HG03439 (cell line): ENCODE results near the gene ABLIM2.

Source experiments
- ATAC-seq: cut with Tn5 transposase; IDR thresholded peaks from one replicate; pipeline ENCODE4 v1.9.1; 2021; ENCODE audit warnings: mild to moderate bottlenecking, moderate library complexity; ENCODE audit not compliant: unreplicated experiment

Gene ABLIM2

DNA sequence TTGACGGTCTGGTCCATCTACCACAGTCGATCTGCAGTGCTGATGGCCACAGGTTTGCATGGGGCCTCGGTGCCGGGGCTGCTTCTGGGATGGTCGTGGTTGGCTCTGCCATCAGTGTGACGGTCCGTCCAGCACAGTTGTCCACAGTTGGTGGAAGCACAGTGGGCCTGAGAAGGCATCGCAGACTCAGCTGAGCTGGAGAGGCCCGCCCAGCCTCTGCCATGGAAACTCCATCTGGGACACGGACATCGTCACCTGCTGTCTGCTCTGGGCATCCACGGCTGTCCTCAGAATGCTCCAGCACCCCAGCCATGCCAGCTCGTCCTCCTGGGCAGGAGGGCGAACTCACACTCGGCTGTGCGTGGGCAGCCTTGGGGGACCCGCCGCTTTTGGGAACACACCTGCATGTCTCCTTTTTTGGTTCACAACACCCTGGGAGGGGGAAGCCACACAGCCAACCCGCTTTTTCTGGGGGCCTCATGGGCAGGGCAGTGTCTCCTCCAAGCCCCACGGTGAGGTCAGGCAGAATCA, 33.0 kb downstream of the ABLIM2 start:
- no peak for ATAC-seq

DNA sequence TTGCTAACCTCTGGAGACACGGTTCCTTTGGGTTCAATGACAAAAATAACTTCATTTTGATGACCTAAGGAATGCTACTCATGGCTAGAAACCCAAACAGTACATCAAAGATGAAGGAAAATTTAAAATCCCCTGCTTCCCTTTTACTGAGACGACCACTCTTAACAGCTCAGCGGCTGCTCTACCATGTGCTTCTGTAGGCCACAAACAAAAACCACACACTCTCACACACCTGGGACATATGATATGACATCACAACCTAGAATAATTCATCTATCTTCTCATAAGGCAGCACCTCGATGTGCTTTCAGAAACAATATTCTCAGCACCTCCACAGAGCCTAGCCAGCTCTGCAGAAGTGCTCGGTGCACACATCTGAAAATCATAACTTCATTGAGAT, 34.7 kb downstream of the ABLIM2 start:
- no peak for ATAC-seq

DNA sequence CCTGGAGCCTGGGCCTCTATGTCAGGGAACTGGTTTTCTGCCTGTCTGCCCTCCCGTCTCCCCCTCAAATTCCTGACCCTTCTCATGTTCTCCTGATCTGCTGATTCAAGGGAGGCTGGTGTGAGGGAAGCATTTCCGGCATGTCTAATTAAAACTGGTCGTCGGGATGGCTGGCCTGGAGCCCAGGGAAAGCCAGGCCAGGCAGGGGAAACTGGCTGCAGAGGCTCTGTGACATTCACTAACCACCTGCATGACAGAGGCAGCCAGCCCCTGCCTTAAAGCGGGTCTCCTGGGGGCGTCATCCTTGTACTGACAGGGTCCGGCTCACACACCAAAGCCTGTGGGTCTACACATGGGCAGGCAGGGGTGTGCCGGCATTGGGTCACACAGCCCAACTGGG, 35.2 kb downstream of the ABLIM2 start:
- ATAC-seq = no peak

DNA sequence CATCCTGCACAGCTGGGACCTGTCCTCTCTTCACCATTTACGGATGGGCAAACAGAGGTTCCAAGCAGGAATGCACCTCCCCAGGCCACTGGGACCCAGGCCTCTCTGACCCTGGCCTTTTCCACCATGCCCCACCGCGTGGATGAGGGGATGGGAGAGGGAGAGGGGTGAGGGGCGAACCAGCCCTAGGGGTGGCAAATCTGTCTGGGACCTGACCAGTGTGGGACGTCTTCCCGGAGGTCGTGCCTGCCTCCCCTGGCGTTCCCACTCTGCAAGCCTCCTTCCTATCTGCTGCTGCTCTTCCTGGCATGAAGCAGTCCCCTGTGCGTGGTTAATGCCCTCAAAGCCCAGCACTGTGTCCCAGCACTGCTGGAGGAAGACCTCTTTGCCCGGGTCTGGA, 35.9 kb downstream of the ABLIM2 start:
- no peak for ATAC-seq

DNA sequence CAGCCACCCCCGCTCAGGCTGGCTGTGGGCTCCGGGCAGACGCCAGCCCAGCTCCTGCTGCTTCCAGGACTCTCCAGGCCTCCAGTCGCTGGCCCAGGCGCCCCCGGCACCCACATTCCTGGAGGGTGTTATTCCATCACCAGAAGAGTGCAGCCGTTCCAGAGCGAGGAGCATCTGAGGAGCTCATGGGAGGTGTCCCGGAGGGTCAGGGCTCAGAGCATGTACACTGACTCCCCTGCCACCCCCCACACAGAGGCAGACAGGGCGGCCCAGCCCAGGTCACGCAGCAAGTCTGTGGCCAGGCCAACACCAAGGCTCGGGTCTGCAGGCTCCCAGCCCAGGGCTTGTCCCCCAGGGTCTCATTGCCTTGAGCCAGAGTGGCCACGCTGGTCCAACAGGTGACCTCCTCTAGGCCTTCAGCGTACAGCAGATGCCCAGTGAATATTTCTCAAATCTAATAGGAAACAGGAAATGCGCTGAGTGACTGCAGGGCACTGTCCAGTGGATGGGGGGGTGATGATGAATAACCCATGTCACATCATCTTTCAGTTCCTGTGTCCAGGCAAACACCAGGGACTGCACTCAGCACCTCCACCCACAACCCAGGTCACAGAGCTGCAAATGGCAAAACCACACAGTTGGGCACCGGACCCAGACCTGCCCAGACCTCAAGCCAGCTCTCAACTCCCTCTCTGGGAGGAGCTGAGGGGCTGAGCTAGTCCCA, 37.2 kb downstream of the ABLIM2 start:
- ATAC-seq = no peak

DNA sequence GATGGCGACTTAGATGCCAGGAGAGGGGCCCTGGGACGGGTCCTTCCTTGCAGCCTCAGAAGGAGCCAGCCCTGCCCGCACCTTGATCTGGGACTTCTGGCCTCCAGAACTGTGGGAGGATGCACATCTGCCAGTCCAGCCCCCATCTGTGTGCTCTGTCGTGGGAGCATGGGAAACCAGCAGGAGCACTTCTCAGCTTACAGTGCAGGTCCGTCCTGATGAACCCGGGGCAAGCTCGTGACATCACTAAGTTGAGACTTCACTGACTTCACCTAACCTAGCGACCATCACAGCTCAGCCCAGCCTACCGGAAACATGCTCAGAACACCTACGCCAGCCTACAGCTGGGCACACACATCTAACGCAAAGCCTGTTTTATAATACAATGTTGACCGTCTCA, 38.1 kb downstream of the ABLIM2 start:
- ATAC-seq = no peak

DNA sequence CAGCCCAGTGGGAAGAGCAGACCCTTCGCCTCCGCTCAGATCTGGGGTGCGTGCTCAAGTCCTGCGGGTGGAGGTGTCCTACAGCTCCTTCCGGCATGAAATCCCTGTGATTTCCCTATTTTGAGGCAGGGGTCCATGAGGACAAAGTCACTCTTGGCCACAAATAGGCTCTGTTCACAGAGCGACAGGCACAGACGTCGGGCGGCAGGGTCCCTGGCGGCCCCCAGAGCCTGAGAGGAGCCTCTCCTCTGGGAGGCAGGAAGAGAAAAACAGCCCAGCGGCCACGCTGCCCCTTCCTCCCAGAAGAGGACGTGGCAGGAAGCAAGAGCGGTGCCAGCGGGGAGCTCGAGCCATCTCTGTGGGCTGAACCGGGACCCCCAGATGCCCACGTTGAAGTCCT, 38.7 kb downstream of the ABLIM2 start:
- no peak for ATAC-seq

DNA sequence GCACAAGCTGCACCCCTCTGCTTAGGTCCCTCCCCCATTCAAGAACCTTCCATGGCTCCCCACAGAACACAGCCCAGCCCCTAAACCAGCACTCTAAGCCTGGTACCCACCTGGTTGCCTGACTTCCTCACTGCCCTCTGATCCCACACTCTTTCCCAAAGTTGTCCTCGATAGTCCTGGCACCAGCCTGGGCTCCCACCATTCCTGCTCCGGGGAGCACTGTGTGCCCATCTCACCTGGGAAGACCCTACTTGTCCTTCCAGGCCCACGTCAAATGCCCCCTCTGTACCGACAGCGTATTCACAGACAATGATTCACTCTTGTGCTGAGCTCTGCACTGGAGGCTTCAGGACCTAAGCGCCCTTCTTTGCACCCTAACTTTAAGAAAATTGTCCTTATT, 40.1 kb downstream of the ABLIM2 start:
- no peak for ATAC-seq

DNA sequence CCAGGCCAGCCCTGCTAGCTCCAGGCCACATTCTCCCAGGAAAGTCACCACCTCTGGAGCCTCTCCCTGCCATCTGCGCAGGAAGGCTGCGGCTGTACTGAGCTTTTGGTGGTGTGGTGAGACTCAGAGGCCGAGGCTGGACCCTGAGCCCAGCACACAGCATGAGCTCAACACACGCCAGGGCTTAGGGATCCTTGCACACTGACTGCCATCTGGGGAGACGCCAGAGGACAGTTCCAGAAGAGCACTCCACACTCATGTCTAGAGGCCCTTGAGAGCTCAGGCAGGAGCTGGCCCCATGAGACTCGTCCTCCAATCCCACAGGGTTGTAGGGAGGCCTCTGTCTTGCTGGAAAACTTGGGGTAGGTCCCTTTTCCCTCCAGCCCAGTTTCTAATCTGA, 40.6 kb downstream of the ABLIM2 start:
- ATAC-seq = no peak

DNA sequence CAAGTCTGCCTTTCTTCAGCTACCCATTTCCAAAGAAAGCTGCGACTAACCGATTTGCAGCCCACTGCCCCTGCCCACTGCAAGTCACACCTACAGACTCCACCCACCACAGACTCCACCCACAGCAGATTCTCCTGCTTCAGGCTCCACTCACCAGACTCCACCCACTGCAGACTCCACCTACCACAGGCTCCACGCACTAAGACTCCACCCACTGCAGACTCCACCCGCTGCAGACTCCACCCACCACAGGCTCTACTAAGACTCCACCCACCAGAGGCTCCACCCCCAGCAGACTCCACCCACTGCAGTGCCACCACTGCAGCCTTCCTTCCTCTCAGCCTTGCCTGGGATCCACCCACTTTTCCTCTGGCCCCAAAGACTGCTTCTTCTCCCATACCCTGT, 41.3 kb downstream of the ABLIM2 start:
- ATAC-seq = no peak

DNA sequence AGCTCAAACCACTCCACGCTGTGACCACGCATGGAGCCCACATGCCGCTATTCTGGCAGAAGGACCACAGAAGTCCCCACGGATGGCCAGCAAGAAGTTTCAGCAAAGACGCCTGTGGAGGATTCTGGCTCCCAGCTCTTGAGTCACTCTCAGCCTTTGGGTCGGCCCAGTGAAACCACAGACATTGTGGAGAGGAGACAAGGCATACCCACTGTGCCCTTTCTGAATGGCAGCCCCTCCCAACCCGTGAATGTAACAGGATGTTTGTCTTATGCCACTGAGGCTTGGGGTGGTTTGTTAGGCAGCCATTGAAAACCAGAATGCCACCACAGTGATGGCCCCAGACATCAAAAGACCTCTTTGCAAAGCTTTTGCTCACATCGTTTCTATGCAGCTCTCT, 42.7 kb downstream of the ABLIM2 start:
- ATAC-seq = no peak

DNA sequence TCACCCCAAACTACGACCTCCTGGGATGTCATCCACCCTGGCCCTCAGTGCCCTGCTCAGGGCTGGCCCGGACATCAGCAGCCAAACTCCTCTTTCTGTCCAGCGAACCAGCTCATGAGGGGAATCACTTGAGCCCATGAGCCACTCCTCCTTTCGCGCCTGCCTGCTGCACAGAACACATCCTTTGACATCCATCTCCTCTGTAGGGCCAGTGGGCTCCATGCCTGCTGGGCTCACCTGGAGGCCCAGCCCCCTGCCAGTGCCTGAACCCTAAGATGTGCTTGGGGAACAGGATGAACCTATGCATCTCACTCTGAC, 43.5 kb downstream of the ABLIM2 start:
- ATAC-seq = no peak

DNA sequence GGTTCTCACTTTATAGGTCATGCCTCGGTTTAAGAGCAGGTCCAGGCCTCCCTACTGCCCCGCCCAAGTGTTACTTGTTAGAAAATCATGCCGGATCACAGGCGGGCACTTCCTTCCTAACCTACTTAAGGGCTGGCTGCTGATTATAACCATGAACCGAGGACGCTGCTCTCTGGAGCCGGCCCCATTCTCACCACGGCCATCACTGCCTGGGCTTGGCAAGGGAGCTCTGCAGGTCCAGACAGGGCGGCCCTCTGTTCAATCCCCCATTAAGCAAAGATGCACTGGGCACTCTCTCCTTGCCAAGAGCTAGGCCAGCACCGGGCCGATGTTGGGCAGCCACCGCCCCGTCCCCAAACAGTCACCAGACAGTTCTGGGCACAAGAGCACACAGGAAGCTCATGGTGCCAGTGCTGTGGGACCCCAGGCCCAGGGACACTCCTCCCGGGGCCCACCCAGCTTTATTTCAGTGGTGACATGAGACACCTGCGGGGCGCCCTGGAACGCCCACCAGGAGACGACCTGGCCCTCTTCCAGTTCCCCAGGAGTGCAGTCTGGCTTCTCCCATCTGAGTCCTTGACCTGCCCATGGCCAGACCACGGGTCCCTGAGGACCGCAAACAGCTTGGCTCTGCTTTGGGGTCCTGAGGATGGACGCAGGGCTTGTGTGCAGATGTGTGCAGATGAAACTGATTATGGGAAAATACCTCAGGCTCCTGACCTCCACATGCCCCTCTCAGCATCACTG, 44.0 kb downstream of the ABLIM2 start:
- ATAC-seq = no peak

DNA sequence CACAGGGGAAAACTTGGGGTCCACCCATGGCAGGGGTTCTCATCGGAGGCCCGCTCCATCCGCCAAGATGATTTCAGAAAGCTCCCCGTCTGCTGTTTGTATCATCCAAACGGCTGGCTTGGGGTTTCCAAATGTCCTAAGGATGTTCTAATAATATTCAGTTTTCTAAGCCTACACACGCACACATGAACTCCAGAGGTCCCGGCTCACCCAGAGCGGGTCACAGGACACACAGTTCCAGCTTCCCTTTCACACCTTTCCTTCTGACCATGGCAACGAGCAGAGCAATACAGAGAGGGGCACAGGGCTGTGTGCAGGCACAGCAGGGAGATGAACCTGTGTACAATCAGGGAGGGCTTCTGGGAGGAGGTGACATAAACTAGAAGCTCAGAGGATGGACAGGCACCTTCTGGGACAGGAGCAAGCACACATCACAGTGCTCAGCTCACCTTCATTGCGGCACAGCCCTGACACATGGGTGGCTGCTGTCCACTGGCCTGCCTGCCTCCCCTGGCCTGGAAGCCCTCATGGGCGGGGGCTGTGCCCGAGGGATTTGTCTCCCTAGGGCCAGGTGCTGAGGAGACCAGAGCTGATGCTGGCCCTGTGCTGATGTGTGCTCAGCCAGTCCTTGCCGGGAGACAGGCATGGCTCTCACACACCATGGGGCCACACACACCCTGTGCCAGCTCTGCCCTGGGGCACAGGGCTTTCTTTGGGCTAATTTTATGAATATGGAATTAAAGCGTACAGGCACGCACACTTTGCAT, 44.8 kb downstream of the ABLIM2 start:
- no peak for ATAC-seq

DNA sequence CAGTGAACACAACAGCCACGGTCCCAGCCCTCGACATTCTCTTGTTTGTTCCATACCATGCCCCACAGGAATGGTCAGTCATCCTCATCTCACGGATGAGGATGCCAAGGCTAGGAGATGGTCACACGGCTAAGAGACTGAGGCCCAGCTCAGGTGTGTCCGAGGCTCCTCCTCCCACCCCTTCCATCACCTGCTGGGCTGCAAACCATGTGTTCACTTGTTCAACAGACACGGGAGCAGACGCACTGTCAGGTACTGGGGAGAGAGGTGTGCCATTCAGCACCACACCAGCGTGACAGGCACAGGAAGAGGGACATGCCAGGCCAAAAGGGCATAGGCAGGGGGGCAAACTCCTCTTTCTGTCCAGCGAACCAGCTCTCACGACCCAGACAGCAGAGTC, 45.9 kb downstream of the ABLIM2 start:
- ATAC-seq = no peak

DNA sequence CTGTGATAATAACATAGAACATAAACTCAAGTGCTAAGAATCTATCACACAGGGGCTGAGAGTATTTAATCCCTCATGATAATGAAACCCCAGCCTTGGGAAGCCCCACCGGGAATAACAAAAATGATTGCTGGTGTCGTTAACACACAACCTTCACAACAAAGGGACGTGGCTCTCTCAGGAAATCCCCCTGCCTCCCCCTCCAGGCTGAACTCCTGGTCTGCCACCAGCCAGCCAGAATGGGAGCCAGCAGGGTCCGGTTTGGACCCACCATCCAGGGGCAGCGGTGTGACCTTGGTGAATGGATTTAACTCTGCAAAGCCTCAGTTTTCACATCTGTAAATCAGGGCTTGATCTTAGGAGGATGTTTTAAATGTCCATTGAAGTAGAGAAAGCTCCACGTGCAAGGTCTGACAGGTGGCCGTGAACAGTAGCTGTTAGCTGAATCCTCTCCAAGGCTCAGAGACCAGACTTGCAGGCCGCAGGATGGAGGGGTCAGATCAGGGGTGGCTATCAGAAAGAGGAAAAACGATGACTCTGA, 46.5 kb downstream of the ABLIM2 start:
- no peak for ATAC-seq

DNA sequence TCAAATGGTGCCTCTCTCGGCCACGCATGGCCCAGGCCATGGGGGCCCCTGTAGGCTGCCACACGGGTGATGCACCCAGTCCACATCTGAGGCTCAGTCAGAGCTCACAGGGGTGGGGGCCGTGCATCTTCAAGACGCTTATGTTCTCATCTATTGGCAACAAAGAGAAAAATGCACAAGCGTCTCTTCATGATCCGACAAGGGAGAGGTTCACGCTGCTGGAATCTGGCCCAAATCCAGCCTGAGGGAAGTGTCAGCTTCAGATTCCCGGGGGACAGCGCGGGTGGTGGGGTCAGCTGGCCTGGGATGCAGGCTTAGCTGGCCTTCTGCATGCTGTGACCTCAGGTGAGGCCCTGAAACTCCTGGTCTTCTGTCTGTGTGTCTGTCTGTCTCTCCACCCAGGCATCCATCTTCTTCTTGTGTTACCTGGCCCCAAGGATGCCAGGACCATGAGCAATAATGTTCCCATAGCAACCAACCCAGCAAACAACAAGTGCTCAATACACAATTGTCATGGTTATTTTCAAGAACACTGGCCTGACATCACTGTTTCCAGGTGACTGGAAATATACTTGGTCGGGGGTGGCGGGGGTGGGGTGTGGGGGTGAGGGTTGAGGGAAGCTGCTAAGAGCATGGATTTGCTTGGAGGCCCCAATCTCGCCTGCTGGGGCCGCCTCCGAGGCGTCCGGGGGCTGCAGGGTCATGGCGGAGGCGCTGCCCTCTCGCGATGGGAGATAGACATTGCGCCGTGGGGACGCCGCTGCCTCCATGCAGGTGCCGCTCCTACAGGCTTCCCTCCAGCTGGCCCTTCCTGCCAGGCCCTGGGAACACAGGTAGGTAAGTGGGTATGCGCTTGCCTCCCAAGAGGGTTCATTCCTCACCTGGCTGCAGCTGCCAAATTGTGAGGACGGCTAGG, 48.3 kb downstream of the ABLIM2 start:
- ATAC-seq = no peak

DNA sequence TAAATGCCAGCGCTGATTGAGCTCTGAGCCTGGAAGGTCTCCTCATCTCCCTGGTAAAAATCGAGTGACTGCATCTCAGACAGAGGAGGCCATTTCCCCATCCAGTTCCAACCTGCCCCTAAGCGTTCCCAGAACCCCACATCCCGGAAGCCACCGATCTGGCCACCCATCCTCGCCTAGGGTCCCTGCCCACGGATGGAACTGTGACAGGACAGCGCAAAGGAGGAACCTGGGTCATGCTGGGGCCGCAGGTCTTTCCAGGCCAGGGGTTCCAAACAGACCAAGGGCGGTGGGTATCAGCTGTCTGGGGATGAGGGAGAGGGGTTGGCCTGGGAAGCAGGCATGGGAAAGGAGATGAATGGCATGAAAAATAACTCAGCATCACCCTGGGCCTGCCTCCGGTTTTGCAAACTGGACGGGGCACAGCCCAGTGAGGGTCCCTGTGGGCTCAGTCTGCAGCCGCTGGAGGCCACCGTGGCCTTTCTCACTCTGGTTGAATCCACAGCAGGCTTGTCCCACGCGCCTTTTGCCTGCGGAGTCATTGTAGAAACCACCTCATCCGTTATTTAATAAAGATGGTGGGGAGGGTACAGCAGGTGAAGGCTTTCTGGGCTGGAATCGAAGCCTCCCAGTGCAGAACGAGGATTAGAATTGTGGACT, 49.1 kb downstream of the ABLIM2 start:
- ATAC-seq = no peak

DNA sequence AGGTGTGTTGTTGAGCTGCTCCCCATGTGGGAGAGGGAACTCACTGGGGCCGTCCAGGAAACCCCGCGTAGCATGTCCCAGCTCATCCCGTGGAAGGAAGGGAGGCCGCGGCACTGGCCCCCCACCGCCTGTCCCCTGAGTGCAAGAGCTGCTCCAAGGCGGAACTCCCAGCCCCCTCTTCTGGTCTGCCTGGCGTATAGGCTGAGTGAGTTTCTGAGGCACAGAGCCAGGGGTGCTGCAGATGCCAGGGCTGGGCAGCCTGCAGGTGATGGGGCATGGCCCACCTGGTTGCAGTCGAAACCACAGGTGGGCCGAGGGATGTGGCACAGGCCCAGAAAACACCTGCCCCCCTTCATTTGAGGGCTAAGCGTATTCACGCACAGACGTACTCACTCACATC, 49.6 kb downstream of the ABLIM2 start:
- no peak for ATAC-seq

DNA sequence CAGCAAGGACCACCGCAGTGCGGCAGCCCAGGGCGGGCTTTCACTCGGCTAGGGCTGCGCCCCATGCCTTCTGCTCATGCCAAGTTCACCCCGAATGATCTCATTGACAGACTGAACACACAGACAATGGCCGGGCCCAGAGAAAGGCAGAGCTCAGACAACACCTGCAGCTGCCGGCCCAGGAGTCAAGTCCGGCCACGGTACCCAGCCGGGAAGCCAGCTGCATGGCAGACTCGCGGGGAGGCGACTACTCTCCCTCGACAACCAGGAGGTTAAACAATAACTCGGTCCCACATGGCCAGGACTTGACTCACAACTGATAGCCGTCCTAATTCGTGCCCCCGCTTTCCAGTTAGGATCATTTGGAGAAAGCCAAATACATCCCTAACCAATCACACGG, 50.4 kb downstream of the ABLIM2 start:
- ATAC-seq = no peak
